Left ventricle myocardium inferior (tissue), 1 donor: ENCODE measurements around the gene CRELD2. TPM values are rescaled to one million over a fixed set of nuclear protein-coding genes. Genes with fewer than 3 reads are reported as not detected.
A peak's percentile ranks its signal among the peaks of the same experiment; 100 is the strongest.

ENCODE experiments used
- DNase-seq: peaks from one replicate; pipeline ENCODE4 v3.0.0-alpha.2; 2020
- H3K27ac ChIP-seq: fragments of 200-600 bp; replicated peaks from 2 replicates; pipeline ENCODE4 v1.8.0; 2021
- H3K27me3 ChIP-seq: fragments of 200-600 bp; 2 replicates; pipeline ENCODE4 v1.8.0; 2021; ENCODE audit warnings: low read depth
- H3K36me3 ChIP-seq: fragments of 200-600 bp; 2 replicates; pipeline ENCODE4 v1.8.0; 2021
- H3K4me1 ChIP-seq: fragments of 200-600 bp; 2 replicates; pipeline ENCODE4 v1.8.0; 2021
- H3K4me3 ChIP-seq: fragments of 200-600 bp; 2 replicates; pipeline ENCODE4 v1.8.0; 2021; ENCODE audit warnings: mild to moderate bottlenecking, moderate library complexity
- H3K9me3 ChIP-seq: fragments of 200-600 bp; replicated peaks from 2 replicates; pipeline ENCODE4 v1.8.0; 2021
- intact Hi-C: fragments of 100-400 bp; cut with micrococcal nuclease; formaldehyde crosslinking; loops from one replicate; pipeline ENCODE4 v1.11.0; 2022
- total RNA-seq: library from RNA; stranded (reverse); fragmentation: NEBNext Ultra II Directional; extraction: Animal tissue kit (Norgen Biotek cat#: 25700); gene quantifications from one replicate; pipeline ENCODE4 v1.2.1, GENCODE V29; 2021
- TF ChIP-seq, protein P1 (sequence below): fragments of 200-600 bp; IDR thresholded peaks from 2 replicates; pipeline ENCODE4 v1.8.0; 2021; ENCODE audit warnings: antibody characterized with exemption, mild to moderate bottlenecking, borderline replicate concordance
- donor health status: DM: no; HTN: yes; CAD: no; lungs with severe emphysema.

Gene CRELD2
- total RNA-seq, 1 donor from 2014 or later, result 25.5 TPM

- peak overlapping the region; percentile 83 for H3K27ac ChIP-seq
- H3K36me3 ChIP-seq, result no peaks in the 10 kb centered on the region
- DNase-seq, result peak; percentile 44
- peaks cover 50% of the 10 kb centered on the region for H3K4me1 ChIP-seq
- no peaks in the 10 kb centered on the region for H3K9me3 ChIP-seq
- H3K27me3 ChIP-seq, result no peaks in the 10 kb centered on the region
- H3K4me3 ChIP-seq, result no peak overlapping the region
- TF ChIP-seq, protein P1, sequence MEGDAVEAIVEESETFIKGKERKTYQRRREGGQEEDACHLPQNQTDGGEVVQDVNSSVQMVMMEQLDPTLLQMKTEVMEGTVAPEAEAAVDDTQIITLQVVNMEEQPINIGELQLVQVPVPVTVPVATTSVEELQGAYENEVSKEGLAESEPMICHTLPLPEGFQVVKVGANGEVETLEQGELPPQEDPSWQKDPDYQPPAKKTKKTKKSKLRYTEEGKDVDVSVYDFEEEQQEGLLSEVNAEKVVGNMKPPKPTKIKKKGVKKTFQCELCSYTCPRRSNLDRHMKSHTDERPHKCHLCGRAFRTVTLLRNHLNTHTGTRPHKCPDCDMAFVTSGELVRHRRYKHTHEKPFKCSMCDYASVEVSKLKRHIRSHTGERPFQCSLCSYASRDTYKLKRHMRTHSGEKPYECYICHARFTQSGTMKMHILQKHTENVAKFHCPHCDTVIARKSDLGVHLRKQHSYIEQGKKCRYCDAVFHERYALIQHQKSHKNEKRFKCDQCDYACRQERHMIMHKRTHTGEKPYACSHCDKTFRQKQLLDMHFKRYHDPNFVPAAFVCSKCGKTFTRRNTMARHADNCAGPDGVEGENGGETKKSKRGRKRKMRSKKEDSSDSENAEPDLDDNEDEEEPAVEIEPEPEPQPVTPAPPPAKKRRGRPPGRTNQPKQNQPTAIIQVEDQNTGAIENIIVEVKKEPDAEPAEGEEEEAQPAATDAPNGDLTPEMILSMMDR, result no peak
- intact Hi-C loops, result no loop called here
Observed at GRCh38 chr22:49953680-49954344, 35.4 kb downstream of the CRELD2 start.

DNA sequence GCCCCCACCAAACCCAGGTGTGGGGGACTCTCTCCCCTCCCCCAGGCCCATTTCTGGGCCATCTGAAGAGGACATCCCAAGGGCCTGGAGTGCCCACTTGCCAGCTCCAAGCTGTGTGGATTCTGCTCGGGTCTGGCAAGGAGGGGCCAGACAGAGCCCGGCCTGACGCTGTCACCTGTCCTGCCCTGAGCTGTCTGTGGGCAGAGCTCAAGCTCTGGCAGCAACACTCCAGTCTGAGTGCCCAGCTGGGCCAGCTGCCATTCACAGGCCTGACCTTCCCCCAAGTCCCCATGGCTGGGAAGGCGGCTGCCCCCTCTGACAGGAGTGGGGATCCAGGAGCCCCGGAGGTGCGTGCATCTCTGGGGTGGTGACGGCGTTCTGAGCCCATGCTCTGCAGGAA is 35.9 kb downstream of the CRELD2 start:
- Histone ChIP-seq H3K27ac (peak overlapping the region; percentile 83), H3K9me3 (no peaks in the 10 kb centered on the region), H3K36me3 (no peaks in the 10 kb centered on the region), H3K27me3 (no peaks in the 10 kb centered on the region), H3K4me1 (peaks cover 51% of the 10 kb centered on the region), H3K4me3 (no peak overlapping the region)
- peak; percentile 79 for DNase-seq
- intact Hi-C loops, result no loop called here
- TF ChIP-seq, protein P1, result no peak

GRCh38 chr22:49954991-49955580 is 36.7 kb downstream of the CRELD2 start:
- H3K9me3 ChIP-seq, result no peaks in the 10 kb centered on the region
- intact Hi-C loops, result no loop called here
- TF ChIP-seq, protein P1, result no peak
- H3K27ac ChIP-seq, result peak overlapping the region; percentile 83
- H3K27me3 ChIP-seq, result no peaks in the 10 kb centered on the region
- H3K36me3 ChIP-seq, result no peaks in the 10 kb centered on the region
- peak; percentile 16 for DNase-seq
- peaks cover 58% of the 10 kb centered on the region for H3K4me1 ChIP-seq
- no peak overlapping the region for H3K4me3 ChIP-seq

GRCh38 chr22:49955581-49956417 is 37.4 kb downstream of the CRELD2 start:
- Histone ChIP-seq H3K27me3 (no peaks in the 10 kb centered on the region), H3K27ac (peak overlapping the region; percentile 83), H3K36me3 (no peaks in the 10 kb centered on the region), H3K4me3 (no peak overlapping the region), H3K9me3 (no peaks in the 10 kb centered on the region), H3K4me1 (peaks cover 59% of the 10 kb centered on the region)
- intact Hi-C loops, result no loop called here
- TF ChIP-seq, protein P1, result no peak
- DNase-seq, result peak; percentile 18

DNA sequence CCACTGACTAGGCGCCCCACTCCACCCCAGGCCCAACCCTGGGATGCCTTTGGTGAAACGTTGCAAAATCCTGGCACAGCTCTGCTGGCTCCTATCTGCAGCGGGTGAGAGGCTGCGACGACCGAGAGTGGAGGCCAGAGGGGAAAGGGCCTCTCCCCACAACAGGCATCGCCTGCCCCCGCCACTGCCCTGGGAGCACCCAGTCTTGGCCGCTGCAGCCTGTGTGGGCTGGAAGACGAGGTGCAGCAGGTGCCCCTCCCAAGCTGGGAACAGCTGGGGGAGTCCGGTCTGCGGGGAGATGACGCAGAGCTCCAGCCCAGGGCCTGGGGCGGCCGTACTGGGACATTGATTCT is 38.0 kb downstream of the CRELD2 start:
- peaks cover 2% of the 10 kb centered on the region for H3K36me3 ChIP-seq
- H3K4me3 ChIP-seq, result no peak overlapping the region
- H3K27me3 ChIP-seq, result no peaks in the 10 kb centered on the region
- DNase-seq, result no peak
- intact Hi-C loops, result no loop called here
- TF ChIP-seq, protein P1, result no peak
- H3K4me1 ChIP-seq, result peaks cover 65% of the 10 kb centered on the region
- peak overlapping the region; percentile 83 for H3K27ac ChIP-seq
- no peaks in the 10 kb centered on the region for H3K9me3 ChIP-seq
